PC-9 (cell line): ENCODE results near the gene PSTPIP1. TPM values are rescaled to one million over a fixed set of nuclear protein-coding genes. Genes with fewer than 3 reads are reported as not detected.

ENCODE experiments used
- BruUV-seq: library from RNA; stranded (reverse); fragments of 400-500 nt; replicated peaks from 2 replicates; lab custom pipeline; 2021; lab: Mats Ljungman, UMichigan
- CTCF ChIA-PET: fragments of 300-600 bp; sonication (Branson Sonifier 250); formaldehyde crosslinking; loops from one replicate; lab custom pipeline; 2022; ENCODE audit warnings: antibody characterized with exemption; lab: Charles Lee
- POLR2A ChIA-PET: fragments of 300-600 bp; sonication (Branson Sonifier 250); formaldehyde crosslinking; loops from one replicate; lab custom pipeline; 2022; ENCODE audit warnings: antibody characterized with exemption; ENCODE audit not compliant: unreplicated experiment; lab: Charles Lee
- DNase-seq, 2 experiments: peaks; one replicate each; pipeline versions ENCODE4 v3.0.0 to v3.0.0-alpha.2; 2015 to 2022; ENCODE audit warnings: mixed read lengths in 1 of 2
- H2AFZ ChIP-seq: fragments of 200-600 bp; sonication (generic); 2 replicates; pipeline ENCODE4 v1.8.1; 2017; ENCODE audit warnings: antibody characterized with exemption
- H3F3A ChIP-seq: fragments of 200-600 bp; sonication (generic); 2 replicates; pipeline ENCODE4 v1.8.1; 2017; ENCODE audit warnings: antibody characterized with exemption, mild to moderate bottlenecking, low read depth; ENCODE audit not compliant: insufficient read depth
- H3K27ac ChIP-seq: fragments of 200-600 bp; sonication (generic); 2 replicates; pipeline ENCODE4 v1.6.1; 2016; ENCODE audit warnings: mixed run types
- H3K27me3 ChIP-seq: fragments of 200-600 bp; sonication (generic); 2 replicates; pipeline ENCODE4 v1.6.1; 2016; ENCODE audit warnings: low read depth, mixed run types; ENCODE audit not compliant: insufficient read depth
- H3K36me3 ChIP-seq: fragments of 200-600 bp; sonication (generic); 2 replicates; pipeline ENCODE4 v1.6.1; 2016; ENCODE audit warnings: low read depth, mixed run types
- H3K4me1 ChIP-seq: fragments of 200-600 bp; sonication (generic); replicated peaks from 2 replicates; pipeline ENCODE4 v1.6.1; 2016; ENCODE audit warnings: mixed run types; ENCODE audit not compliant: insufficient read depth
- H3K4me2 ChIP-seq: fragments of 200-600 bp; sonication (generic); 2 replicates; pipeline ENCODE4 v1.6.1; 2017; ENCODE audit warnings: mixed run types
- H3K4me3 ChIP-seq: fragments of 200-600 bp; sonication (generic); 2 replicates; pipeline ENCODE4 v1.6.1; 2016; ENCODE audit warnings: mixed run types
- H3K79me2 ChIP-seq: fragments of 200-600 bp; sonication (generic); 2 replicates; pipeline ENCODE4 v1.6.1; 2017; ENCODE audit warnings: low read depth, mixed run types
- H3K9me2 ChIP-seq: fragments of 200-600 bp; sonication (generic); 2 replicates; pipeline ENCODE4 v1.8.1; 2017; ENCODE audit warnings: mild to moderate bottlenecking; ENCODE audit not compliant: insufficient read depth
- H3K9me3 ChIP-seq: fragments of 200-600 bp; sonication (generic); 2 replicates; pipeline ENCODE4 v1.8.1; 2016; ENCODE audit warnings: low read depth; ENCODE audit not compliant: insufficient read depth
- H4K20me1 ChIP-seq: fragments of 200-600 bp; sonication (generic); 2 replicates; pipeline ENCODE4 v1.8.1; 2017; ENCODE audit not compliant: insufficient read depth
- EZH2 ChIP-seq: fragments of 200-600 bp; sonication (generic); IDR thresholded peaks from 2 replicates; pipeline ENCODE4 v1.8.0; 2017; ENCODE audit warnings: antibody characterized with exemption, low read depth
- intact Hi-C: fragments of 100-400 bp; cut with micrococcal nuclease; formaldehyde crosslinking; loops from one replicate; pipeline ENCODE4 v1.10.0; 2022; ENCODE audit not compliant: unreplicated experiment
- total RNA-seq: library from RNA; stranded (reverse); gene quantifications from 2 replicates; pipeline ENCODE4 v1.2.3, GENCODE V29; 2021
- TF ChIP-seq, protein P1 (sequence below): fragments of 200-600 bp; sonication (generic); conservative IDR thresholded peaks from 2 replicates; pipeline ENCODE4 v1.6.1; 2017; ENCODE audit warnings: mixed run types, antibody characterized with exemption, mild to moderate bottlenecking, moderate library complexity

The PSTPIP1 gene
- total RNA-seq, 1 experiment from 2014 or later = not detected

DNA sequence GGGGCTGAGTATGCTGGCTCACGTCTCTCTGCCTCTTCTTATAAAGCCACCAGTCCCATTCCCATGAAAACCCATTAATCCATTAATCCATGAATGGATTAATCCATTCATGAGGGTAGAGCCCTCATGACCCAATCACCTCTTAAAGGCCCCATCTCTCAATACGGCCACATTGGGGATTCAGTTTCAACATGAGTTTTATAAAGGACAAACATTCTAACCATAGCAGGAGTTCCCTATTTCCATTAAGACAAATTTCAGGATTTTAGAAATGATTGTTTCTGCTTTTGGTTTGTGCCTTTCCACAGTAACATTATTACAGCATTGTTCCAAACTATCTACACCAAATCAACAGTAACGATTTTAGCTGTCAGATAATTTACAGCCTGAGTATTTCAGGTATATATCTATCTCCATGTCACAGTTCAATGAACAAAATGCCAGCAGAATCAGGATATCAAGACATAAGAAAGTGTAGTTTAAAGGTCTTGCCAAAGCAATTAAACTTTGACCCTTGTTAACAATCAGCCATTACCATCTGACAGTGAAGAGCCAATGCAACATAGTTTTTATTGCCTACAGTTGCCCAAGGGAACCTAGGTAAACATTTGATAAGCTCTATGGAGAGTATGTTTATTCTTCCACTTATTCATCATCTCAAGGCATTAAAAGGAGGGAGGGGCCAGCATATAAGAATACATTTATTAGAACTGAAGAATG is 72.2 kb downstream of the PSTPIP1 start:
- H3K9me2 ChIP-seq = no peaks in the 10 kb centered on the region
- no peaks in the 10 kb centered on the region for H3K36me3 ChIP-seq
- H3K27ac ChIP-seq = peak overlapping the region; percentile 88
- peak in 1 of 2 experiments; percentile 96 for DNase-seq
- CTCF ChIA-PET = no interaction called here
- intact Hi-C loops = no loop called here
- H2AFZ ChIP-seq = no peak overlapping the region
- no peak for TF ChIP-seq EZH2
- TF ChIP-seq, protein P1, sequence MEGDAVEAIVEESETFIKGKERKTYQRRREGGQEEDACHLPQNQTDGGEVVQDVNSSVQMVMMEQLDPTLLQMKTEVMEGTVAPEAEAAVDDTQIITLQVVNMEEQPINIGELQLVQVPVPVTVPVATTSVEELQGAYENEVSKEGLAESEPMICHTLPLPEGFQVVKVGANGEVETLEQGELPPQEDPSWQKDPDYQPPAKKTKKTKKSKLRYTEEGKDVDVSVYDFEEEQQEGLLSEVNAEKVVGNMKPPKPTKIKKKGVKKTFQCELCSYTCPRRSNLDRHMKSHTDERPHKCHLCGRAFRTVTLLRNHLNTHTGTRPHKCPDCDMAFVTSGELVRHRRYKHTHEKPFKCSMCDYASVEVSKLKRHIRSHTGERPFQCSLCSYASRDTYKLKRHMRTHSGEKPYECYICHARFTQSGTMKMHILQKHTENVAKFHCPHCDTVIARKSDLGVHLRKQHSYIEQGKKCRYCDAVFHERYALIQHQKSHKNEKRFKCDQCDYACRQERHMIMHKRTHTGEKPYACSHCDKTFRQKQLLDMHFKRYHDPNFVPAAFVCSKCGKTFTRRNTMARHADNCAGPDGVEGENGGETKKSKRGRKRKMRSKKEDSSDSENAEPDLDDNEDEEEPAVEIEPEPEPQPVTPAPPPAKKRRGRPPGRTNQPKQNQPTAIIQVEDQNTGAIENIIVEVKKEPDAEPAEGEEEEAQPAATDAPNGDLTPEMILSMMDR = no peak
- POLR2A ChIA-PET = interaction anchor here (0.6 kb wide), 2 partner anchors 440 to 1460 kb away, joined by 3 to 4 read pairs; no protein-coding TSS in a partner anchor
- no peaks in the 10 kb centered on the region for H3K9me3 ChIP-seq
- no peaks in the 10 kb centered on the region for H4K20me1 ChIP-seq
- H3K4me1 ChIP-seq = peaks cover 80% of the 10 kb centered on the region
- no peaks in the 10 kb centered on the region for H3K27me3 ChIP-seq
- H3K79me2 ChIP-seq = peaks cover 70% of the 10 kb centered on the region
- H3K4me2 ChIP-seq = peak overlapping the region; percentile 92
- H3K4me3 ChIP-seq = no peak overlapping the region
- H3F3A ChIP-seq = peaks cover 58% of the 10 kb centered on the region
- no TSS peak for BruUV-seq

GRCh38 chr15:77067691-77068367 is 72.9 kb downstream of the PSTPIP1 start:
- Histone ChIP-seq H3F3A (peaks cover 57% of the 10 kb centered on the region), H4K20me1 (no peaks in the 10 kb centered on the region), H3K9me3 (no peaks in the 10 kb centered on the region), H3K4me2 (peak overlapping the region; percentile 92), H3K4me3 (0 out of 2 replicates have a peak overlapping the region, but pooled peaks have one; percentile 25), H2AFZ (no peak overlapping the region), H3K79me2 (peaks cover 63% of the 10 kb centered on the region), H3K27me3 (no peaks in the 10 kb centered on the region), H3K9me2 (no peaks in the 10 kb centered on the region), H3K27ac (peak overlapping the region; percentile 88), H3K4me1 (peaks cover 73% of the 10 kb centered on the region), H3K36me3 (no peaks in the 10 kb centered on the region)
- intact Hi-C loops = no loop called here
- ChIA-PET POLR2A (interaction anchor here (0.6 kb wide), 1 partner anchor 1461 kb away, joined by 4 read pairs; no protein-coding TSS in a partner anchor), CTCF (interaction anchor here (0.5 kb wide), 1 partner anchor 430 kb away, joined by 3 read pairs; no protein-coding TSS in a partner anchor)
- BruUV-seq = no TSS peak
- peak in 1 of 2 experiments; percentile 70 for DNase-seq
- TF ChIP-seq EZH2 = no peak
- TF ChIP-seq, protein P1 = no peak

DNA sequence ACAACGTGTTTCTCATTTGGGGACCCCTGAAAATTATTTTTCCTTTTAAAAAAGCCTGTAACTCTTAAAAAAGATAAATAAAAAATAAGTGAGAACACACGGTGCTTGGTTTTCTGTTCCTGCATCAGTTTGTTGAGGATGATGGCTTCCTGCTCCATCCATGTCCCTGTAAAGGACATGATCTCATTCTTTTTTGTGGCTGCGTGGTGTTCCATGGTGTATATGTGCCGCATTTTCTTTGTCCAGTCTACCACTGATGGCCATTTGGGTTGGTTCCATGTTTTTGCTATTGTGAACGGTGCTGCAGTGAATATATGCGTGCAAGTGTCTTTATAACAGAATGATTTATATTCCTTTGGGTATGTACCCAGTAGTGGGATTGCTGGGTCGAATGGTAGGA is 73.7 kb downstream of the PSTPIP1 start:
- Histone ChIP-seq H3K4me3 (no peak overlapping the region), H3K9me2 (no peaks in the 10 kb centered on the region), H3F3A (peaks cover 48% of the 10 kb centered on the region), H3K36me3 (no peaks in the 10 kb centered on the region), H3K4me2 (peak overlapping the region; percentile 92), H3K9me3 (no peaks in the 10 kb centered on the region), H4K20me1 (no peaks in the 10 kb centered on the region), H3K4me1 (peaks cover 65% of the 10 kb centered on the region), H3K27me3 (no peaks in the 10 kb centered on the region), H2AFZ (no peak overlapping the region), H3K27ac (peak overlapping the region; percentile 88), H3K79me2 (peaks cover 55% of the 10 kb centered on the region)
- CTCF ChIA-PET = no interaction called here
- no peak for TF ChIP-seq EZH2
- TF ChIP-seq, protein P1 = no peak
- intact Hi-C loops = no loop called here
- POLR2A ChIA-PET = interaction anchor here (0.6 kb wide), 1 partner anchor 351 kb away, joined by 4 read pairs; the partner anchor contains the start of gene PEAK1
- BruUV-seq = no TSS peak
- no peak for DNase-seq
